GM12864 (cell line): Measurements from ENCODE around the gene POM121L12.

Source experiments
- DNase-seq: peaks from one replicate; pipeline ENCODE4 v3.0.0-alpha.2; 2011; ENCODE audit warnings: low read depth
- H3K4me3 ChIP-seq: 2 replicates; pipeline ENCODE4 v1.5.1; 2011; ENCODE audit warnings: mild to moderate bottlenecking, low read depth, low read length, control low read depth
- CTCF ChIP-seq: IDR thresholded peaks from 2 replicates; pipeline ENCODE4 v1.5.1; 2011; ENCODE audit warnings: low read depth, mild to moderate bottlenecking, moderate library complexity, low read length, control low read depth, inconsistent platforms; ENCODE audit errors: missing control alignments

Gene POM121L12

DNA sequence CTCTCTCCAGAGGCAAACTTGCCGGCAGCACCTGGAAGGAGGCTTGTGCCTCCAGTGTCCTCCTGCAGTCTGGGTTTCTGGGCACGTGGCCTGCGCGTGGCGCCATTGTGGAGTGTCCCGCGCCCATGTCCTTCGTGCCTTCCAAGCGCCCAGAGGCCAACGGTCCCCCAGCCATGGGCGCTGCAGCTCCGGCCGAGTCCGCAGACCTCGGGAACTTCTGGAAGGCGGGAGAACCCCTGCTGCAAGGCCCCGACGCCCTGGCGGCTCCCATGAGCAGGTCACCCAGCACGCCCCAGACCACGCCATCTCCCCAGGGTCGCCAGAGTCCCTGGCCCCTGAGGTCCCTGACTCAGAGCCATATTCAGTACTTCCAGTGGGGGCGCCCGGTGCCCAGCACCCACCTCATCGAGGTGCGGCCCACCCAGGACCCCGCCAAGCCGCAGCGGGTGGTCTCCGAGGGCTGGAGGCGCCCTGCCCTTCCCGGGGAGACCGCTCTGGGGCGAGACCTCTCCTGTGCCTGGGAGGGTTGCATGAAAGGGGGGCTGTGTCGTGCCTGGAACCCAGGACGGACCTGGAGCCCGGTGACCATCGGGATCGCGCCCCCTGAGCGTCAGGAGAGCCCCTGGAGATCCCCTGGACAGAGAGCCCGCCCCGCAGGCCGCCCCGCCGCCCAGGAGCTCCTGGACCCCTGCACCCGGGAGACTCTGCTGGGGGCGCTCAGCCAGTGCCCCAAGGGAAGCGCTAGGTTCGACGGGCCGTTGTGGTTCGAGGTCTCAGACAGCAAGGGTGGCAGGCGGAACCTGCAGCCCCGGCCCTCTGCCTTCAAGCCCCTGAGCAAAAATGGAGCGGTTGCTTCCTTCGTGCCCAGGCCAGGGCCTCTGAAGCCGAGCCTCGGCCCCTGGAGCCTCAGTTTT, at the start of gene POM121L12:
TSS of gene POM121L12 (plus strand) at position 135 of the 914 bp plus-strand sequence. CDS start at position 174, 39 bp downstream.
- no peak for TF ChIP-seq CTCF
- no peak within 1 kb of the TSS for H3K4me3 ChIP-seq
- DNase-seq, result no peak

GRCh38 chr7:52992001-52992400, 43.4 kb upstream of the POM121L12 start:
- TF ChIP-seq CTCF, result no peak
- DNase-seq, result no peak
- H3K4me3 ChIP-seq, result no peak overlapping the region

DNA sequence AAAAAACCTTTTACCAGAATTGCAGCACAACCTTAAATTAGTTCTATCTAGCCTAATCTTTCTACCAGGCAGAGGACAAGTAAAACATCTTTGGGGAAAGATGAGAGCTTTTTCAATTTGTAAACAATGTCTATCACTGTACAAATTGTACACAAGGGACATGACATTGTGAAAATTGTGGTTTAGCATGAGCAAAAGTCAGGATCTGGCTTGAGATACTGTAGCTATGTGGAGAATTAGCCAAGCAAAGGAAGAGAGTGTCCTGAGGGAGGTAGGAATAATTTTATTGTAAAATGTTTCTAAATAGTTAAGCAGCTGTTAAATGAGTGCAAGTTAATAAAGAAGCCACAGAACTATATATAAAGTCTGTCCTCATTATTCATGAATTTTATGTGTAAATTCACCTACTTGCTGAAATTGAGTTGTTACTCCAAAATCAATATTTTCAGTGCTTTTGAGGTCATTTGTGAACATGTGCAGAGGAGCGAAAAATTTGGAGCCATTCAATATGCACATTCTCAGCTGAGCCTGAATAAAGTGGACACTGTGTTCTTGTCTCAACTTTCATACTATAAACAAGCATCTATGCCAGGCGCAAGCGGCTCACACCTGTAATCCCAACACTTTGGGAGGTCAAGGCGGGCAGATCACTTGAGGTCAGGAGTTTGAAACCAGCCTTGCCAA, 42.8 kb upstream of the POM121L12 start:
- no peak for TF ChIP-seq CTCF
- no peak for DNase-seq
- no peak overlapping the region for H3K4me3 ChIP-seq

DNA sequence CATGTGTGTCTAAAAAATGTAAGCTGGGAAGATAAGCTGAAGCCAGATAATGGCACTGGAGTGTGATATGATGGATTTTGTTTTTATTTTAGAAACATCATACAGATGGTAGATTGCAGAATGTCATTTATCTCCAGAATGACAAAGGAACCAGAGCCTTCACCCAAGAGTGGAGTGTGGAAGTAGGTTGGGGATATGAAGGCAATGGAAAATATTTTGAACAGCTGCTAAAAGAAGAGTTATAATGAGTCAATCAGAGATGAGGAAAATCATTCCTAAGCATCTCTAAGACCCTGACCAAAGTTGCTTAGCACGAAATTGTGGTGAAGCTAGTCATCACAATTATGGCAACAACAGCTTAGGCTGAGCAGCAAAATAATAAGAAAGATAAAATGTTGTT, 39.8 kb upstream of the POM121L12 start:
- H3K4me3 ChIP-seq, result no peak overlapping the region
- no peak for TF ChIP-seq CTCF
- no peak for DNase-seq

DNA sequence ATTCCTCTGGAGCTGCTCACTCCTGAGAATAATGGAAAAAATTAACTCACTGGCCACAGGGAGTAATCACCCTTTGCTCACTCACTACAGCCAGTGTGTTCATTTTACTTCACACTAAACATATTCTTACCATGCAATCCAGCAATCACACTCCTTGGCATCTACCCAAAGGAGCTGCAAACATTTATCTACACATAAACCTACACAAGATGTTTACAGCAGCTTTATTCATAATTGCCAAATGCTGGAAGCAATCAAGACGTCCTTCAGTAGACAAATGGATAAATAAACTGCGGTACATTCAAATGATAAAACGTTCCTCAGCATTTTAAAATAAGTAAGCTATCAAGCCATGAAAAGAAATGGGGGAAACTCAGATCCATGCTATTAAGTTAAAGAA, 34.2 kb upstream of the POM121L12 start:
- no peak for DNase-seq
- no peak for TF ChIP-seq CTCF
- H3K4me3 ChIP-seq, result no peak overlapping the region

DNA sequence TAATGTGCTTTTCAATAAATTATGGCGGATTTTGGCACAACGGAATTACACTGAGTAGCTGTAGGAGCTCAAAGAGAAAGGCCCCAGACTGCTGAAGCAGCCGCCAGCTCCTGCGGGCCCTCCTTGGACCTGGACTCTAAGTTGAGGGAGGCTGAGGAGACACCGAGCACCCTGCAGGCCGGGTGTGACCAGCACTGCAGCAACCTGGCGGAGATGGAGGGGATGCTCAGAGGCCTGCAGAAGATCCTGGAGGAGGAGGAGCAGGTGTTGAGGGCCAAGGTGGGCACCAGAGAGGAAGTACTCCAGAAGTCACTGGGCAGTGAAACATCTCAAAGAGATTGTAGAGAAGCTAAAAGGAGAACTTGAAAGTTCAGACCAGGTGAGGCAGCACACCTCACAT, 33.0 kb upstream of the POM121L12 start:
- no peak for DNase-seq
- no peak for TF ChIP-seq CTCF
- H3K4me3 ChIP-seq, result no peak overlapping the region
